Neutrophil (primary cell): ENCODE results near the gene ZNF324B.
"Not testable (repeated sequence)": the region's sequence is repeated elsewhere in the genome, so short reads cannot be mapped to it uniquely, and the experiment has no call there.

ENCODE experiments used
- H3K27ac ChIP-seq: fragments of 200-600 bp; sonication (generic); 2 replicates; pipeline ENCODE4 v1.5.1; 2016; ENCODE audit warnings: mild to moderate bottlenecking, moderate library complexity
- H3K27me3 ChIP-seq: fragments of 200-600 bp; sonication (generic); 2 replicates; pipeline ENCODE4 v1.6.0; 2016; ENCODE audit warnings: mild to moderate bottlenecking
- H3K36me3 ChIP-seq: fragments of 200-600 bp; sonication (generic); 2 replicates; pipeline ENCODE4 v1.5.1; 2017
- H3K4me1 ChIP-seq, 2 experiments: fragments of 200-600 bp in 1 of 2; sonication (generic) in 1 of 2; 1 replicate in 1 of 2; 2 replicates in 1 of 2; pipeline versions ENCODE4 v1.5.1 to v1.6.1; 2013 to 2016; ENCODE audit warnings: low read depth in 1 of 2, low read length in 1 of 2, mild to moderate bottlenecking in 1 of 2, moderate library complexity in 1 of 2; ENCODE audit not compliant: control insufficient read depth in 1 of 2, insufficient read depth in 1 of 2
- H3K4me3 ChIP-seq, 2 experiments: fragments of 200-600 bp in 1 of 2; sonication (generic) in 1 of 2; 1 replicate in 1 of 2; 2 replicates in 1 of 2; pipeline ENCODE4 v1.5.1; 2013 to 2016; ENCODE audit warnings: low read depth in 1 of 2, low read length in 1 of 2, mild to moderate bottlenecking in 1 of 2, moderate library complexity in 1 of 2
- H3K9me3 ChIP-seq: fragments of 200-600 bp; sonication (generic); 2 replicates; pipeline ENCODE4 v1.5.1; 2016
- CTCF ChIP-seq: fragments of 200-600 bp; sonication (generic); IDR thresholded peaks from 2 replicates; pipeline ENCODE4 v1.5.1; 2016; ENCODE audit warnings: antibody characterized with exemption

Gene ZNF324B

DNA sequence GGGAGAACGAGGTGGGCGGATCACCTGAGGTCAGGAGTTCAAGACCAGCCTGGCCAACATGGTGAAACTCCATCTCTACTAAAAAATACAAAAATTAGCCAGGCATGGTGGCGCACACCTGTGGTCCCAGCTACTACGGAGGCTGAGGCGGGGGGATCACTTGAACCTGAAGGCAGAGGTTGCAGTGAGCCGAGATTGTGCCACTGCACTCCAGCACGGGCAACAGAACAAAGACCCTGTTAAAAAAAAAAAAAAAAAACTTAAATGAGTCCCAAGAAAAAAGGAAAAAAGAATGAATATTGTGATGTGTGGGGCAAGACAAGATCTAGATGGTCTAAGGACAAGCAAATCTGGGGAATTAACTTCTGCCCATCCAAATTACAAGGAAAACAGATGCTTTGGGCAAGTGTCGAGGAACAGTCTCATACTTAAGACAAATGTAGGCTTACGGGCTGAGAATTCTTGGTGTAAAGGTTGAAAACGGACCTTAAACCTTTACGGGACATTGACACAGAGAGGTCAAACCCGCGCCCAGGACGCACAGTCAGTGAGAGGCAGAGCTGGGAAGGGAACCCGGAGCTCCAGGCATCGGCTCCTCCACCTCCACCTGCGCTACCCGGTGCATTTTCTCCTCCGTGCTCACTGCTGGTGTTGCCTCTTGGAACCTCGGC, 14.8 kb downstream of the ZNF324B start:
- no peak for TF ChIP-seq CTCF
- peak overlapping the region; percentile 75 for H3K27ac ChIP-seq
- peaks cover 11% of the 10 kb centered on the region for H3K27me3 ChIP-seq
- H3K4me1 ChIP-seq, result peaks cover 12 to 18% of the 10 kb centered on the region in 2 experiments
- H3K9me3 ChIP-seq, result no peaks in the 10 kb centered on the region
- H3K4me3 ChIP-seq, result peak overlapping the region; percentile 94
- peaks cover 22% of the 10 kb centered on the region for H3K36me3 ChIP-seq

GRCh38 chr19:58466760-58467589, 15.6 kb downstream of the ZNF324B start, which contains the start of gene ZNF324:
Gene ZNF324, plus strand, starts transcription at chr19:58467080. Its CDS starts 2,106 bp downstream, at chr19:58469186.
- peak within 1 kb of the TSS; percentile 75 for H3K27ac ChIP-seq
- peaks cover 29% of the 10 kb centered on the region for H3K36me3 ChIP-seq
- H3K27me3 ChIP-seq, result peaks cover 11% of the 10 kb centered on the region
- TF ChIP-seq CTCF, result no peak
- H3K9me3 ChIP-seq, result no peaks in the 10 kb centered on the region
- peak within 1 kb of the TSS; percentile 94 for H3K4me3 ChIP-seq
- peaks cover 12 to 18% of the 10 kb centered on the region in 2 experiments for H3K4me1 ChIP-seq

- TF ChIP-seq CTCF, result no peak
- Histone ChIP-seq H3K4me3 (no peak overlapping the region), H3K9me3 (no peaks in the 10 kb centered on the region), H3K27me3 (peaks cover 11% of the 10 kb centered on the region), H3K36me3 (peaks cover 40% of the 10 kb centered on the region), H3K27ac (no peak overlapping the region), H3K4me1 (peaks cover 12 to 18% of the 10 kb centered on the region in 2 experiments)
Observed at GRCh38 chr19:58468216-58468839, 16.9 kb downstream of the ZNF324B start.

DNA sequence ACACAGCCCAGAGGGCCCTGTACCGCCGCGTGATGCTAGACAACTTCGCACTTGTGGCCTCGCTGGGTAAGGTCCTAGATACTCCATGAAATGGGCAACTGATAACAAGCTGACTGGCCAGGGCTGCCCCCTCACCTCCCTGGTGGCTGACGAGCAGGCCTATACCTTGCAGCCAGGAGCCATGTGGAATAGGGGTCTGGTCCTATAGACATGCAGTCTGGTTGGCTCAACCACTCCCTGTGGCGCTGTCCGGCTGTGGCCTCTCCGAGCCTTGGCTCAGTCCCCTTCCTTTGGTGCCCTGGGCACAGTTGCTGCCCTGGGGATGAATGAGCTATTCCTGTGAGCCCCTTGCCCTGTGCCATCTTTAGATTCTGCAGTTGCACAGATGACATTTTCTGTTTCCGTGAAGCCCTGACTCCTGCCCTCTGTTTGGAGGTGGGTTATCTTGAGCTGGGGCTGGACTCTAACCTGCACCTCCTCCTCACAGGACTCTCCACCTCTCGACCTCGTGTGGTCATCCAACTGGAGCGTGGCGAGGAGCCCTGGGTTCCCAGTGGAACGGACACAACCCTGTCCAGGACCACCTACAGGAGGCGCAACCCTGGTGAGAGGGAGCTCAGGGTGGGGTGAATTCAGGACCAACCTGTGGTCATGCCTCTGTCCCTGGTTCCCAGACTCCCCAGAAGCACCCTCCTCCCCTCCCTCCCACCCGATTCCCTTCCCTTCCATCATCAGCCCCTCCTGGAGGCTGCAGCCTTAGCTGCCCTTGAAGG, 18.0 kb downstream of the ZNF324B start:
- H3K4me3 ChIP-seq, result no peak overlapping the region
- no peaks in the 10 kb centered on the region for H3K9me3 ChIP-seq
- H3K27ac ChIP-seq, result no peak overlapping the region
- H3K4me1 ChIP-seq, result peaks cover 12 to 18% of the 10 kb centered on the region in 2 experiments
- peaks cover 11% of the 10 kb centered on the region for H3K27me3 ChIP-seq
- TF ChIP-seq CTCF, result no peak
- H3K36me3 ChIP-seq, result peaks cover 45% of the 10 kb centered on the region

DNA sequence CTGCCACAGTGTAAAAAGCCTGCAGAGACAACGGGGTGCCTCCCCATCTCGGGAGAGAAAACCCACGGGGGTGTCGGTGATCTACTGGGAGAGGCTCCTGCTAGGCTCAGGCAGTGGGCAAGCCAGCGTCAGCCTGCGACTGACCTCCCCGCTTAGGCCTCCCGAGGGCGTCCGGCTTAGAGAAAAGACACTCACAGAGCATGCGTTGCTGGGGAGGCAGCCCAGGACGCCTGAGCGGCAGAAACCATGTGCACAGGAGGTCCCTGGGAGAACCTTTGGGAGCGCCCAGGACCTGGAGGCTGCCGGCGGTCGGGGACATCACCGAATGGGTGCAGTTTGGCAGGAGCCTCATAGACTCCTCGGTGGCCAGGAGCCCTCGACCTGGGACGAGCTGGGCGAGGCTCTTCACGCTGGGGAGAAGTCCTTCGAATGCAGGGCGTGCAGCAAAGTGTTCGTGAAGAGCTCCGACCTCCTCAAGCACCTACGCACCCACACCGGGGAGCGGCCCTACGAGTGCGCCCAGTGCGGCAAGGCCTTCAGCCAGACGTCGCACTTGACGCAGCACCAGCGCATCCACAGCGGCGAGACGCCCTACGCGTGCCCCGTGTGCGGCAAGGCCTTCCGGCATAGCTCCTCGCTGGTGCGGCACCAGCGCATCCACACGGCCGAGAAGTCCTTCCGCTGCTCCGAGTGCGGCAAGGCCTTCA, 19.6 kb downstream of the ZNF324B start:
- peaks cover 45% of the 10 kb centered on the region for H3K36me3 ChIP-seq
- H3K9me3 ChIP-seq, H3K4me3 ChIP-seq, H3K27me3 ChIP-seq, H3K27ac ChIP-seq: not testable (repeated sequence)
- peaks cover 19 to 25% of the 10 kb centered on the region in 2 experiments for H3K4me1 ChIP-seq
